Lower leg skin (tissue), 4 donors: ENCODE results near the gene EEF2K. TPM values are rescaled to one million over a fixed set of nuclear protein-coding genes. Genes with fewer than 3 reads are reported as not detected.

Experiments used
- DNase-seq, 2 donors: peaks; one replicate each; pipeline ENCODE4 v3.0.0-alpha.2; 2019; ENCODE audit warnings: low spot score in 2 of 2
- H3K4me3 ChIP-seq: fragments of 200-600 bp; sonication (generic); 2 replicates; pipeline ENCODE4 v1.5.1; 2017; ENCODE audit warnings: mild to moderate bottlenecking, low read depth; ENCODE audit not compliant: poor library complexity, severe bottlenecking
- CTCF ChIP-seq, 3 donors: fragments of 450-650 bp; IDR thresholded peaks; one replicate each; pipeline ENCODE4 v1.5.1; 2016; ENCODE audit warnings: antibody characterized with exemption in 3 of 3, mild to moderate bottlenecking in 3 of 3, moderate library complexity in 2 of 3
- POLR2A ChIP-seq, 2 donors: fragments of 450-650 bp; IDR thresholded peaks; one replicate each; pipeline ENCODE4 v1.6.1; 2016 to 2017; ENCODE audit warnings: antibody characterized with exemption in 2 of 2, mild to moderate bottlenecking in 1 of 2, moderate library complexity in 1 of 2
- WGBS, 2 donors: methylation state at CpG; one replicate each; pipeline ENCODE4 v1.1.5; 2018; 5-methylcytosine and 5-hydroxymethylcytosine counted together
- intact Hi-C: fragments of 100-400 bp; cut with DNase I; formaldehyde crosslinking; loops from one replicate; pipeline ENCODE4 v1.15.0; 2023; ENCODE audit warnings: low total_unique reads
- total RNA-seq, 4 donors: library from RNA; depleted of rRNA; stranded (reverse); fragments of >200 nt; gene quantifications; one replicate each; pipeline ENCODE4 v1.1.0, GENCODE V29; 2016

The EEF2K gene
- total RNA-seq, 4 donors from 2014 or later, result 47.8 to 112 (median 73.2) TPM

DNA sequence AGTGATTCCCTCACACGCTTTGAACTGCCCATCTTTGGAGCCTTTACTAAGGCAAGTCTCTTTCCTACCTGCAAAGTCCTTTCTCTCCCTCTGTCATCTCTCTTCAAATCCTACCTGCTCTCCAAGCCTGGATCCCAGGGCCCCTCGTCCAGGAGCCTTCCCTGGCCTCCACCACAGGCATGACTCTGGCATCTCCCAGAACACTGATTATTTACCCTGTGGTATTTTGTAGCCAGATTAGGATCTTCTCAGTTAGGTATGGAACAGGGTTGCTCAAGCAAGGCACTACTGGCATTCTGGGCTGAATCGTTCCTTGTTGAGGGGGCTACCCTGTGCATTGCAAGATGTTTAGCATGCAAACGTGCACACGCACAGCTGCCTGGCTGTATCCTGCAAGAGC, 59.3 kb downstream of the EEF2K start:
- H3K4me3 ChIP-seq, result no peak overlapping the region
- intact Hi-C loops, result no loop called here
- 67 to 71% methylated on average over 5 of the region's 5 CpGs for WGBS, 2 donors
- DNase-seq, result no peak
- TF ChIP-seq POLR2A (IDR thresholded peaks at IDR 0.05) (no peak), CTCF (IDR thresholded peaks at IDR 0.05) (no peak)

GRCh38 chr16:22266546-22266945, 60.5 kb downstream of the EEF2K start:
- H3K4me3 ChIP-seq, result no peak overlapping the region
- intact Hi-C loops, result no loop called here
- TF ChIP-seq POLR2A (IDR thresholded peaks at IDR 0.05) (no peak), CTCF (IDR thresholded peaks at IDR 0.05) (no peak)
- 93 to 100% methylated on average over 14 to 16 of the region's 19 CpGs for WGBS, 2 donors
- DNase-seq, result no peak

- no peak for DNase-seq
- intact Hi-C loops, result no loop called here
- no peak overlapping the region for H3K4me3 ChIP-seq
- 85% methylated on average over 8 of the region's 8 CpGs for WGBS, 2 donors
- TF ChIP-seq CTCF (IDR thresholded peaks at IDR 0.05) (no peak), POLR2A (IDR thresholded peaks at IDR 0.05) (no peak)
Observed at GRCh38 chr16:22267764-22268163, 61.7 kb downstream of the EEF2K start.

- H3K4me3 ChIP-seq, result no peak overlapping the region
- DNase-seq, result no peak
- 77 to 78% methylated on average over 3 of the region's 3 CpGs for WGBS, 2 donors
- TF ChIP-seq POLR2A (IDR thresholded peaks at IDR 0.05) (no peak), CTCF (IDR thresholded peaks at IDR 0.05) (no peak)
- intact Hi-C loops, result no loop called here
Observed at GRCh38 chr16:22270525-22270924, 64.4 kb downstream of the EEF2K start.

GRCh38 chr16:22272870-22273650, 67.0 kb downstream of the EEF2K start:
- no peak for TF ChIP-seq POLR2A (IDR thresholded peaks at IDR 0.05)
- TF ChIP-seq CTCF (IDR thresholded peaks at IDR 0.05), result no peak
- intact Hi-C loops, result no loop called here

DNA sequence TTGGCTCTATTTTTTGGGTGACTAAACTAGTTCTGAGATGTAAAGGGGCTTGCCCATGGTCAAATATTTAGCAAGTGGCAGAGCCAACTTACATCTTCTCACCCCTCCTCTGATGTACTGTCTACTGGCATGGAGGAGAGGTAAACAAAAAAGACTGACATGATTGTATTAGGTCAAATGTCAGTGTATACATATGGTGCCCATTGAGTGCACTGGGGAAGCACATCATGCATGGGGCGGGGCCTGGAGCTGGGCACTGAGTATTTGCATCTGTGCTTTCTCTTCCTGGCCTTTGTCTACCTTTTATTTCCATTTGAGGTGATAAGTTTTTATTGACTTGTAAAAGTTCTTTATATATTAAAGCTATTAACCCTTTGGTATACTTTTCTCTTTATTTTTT, 68.8 kb downstream of the EEF2K start:
- TF ChIP-seq POLR2A (IDR thresholded peaks at IDR 0.05), result no peak
- no peak for TF ChIP-seq CTCF (IDR thresholded peaks at IDR 0.05)
- H3K4me3 ChIP-seq, result no peak overlapping the region
- 97 to 100% methylated on average over 1 of the region's 1 CpG for WGBS, 2 donors
- no peak for DNase-seq
- intact Hi-C loops, result no loop called here

More at GRCh38 chr16:22272870-22273650, 67.0 kb downstream of the EEF2K start:
- H3K4me3 ChIP-seq, result no peak overlapping the region
- no peak for DNase-seq
- WGBS, 2 donors, result 49 to 73% methylated on average over 8 of the region's 8 CpGs
